Uterus (tissue), 4 donors: ENCODE measurements around the gene UBR2. TPM values are rescaled to one million over a fixed set of nuclear protein-coding genes. Genes with fewer than 3 reads are reported as not detected.

ENCODE experiments used
- DNase-seq, 2 donors: peaks; one replicate each; pipeline ENCODE4 v3.0.0-alpha.2; 2019 to 2020
- H3K27ac ChIP-seq, 2 donors: fragments of 200-600 bp; sonication (generic); 1 replicate in 1 of 2; 2 replicates in 1 of 2; pipeline ENCODE4 v1.5.1; 2016 to 2018
- H3K27me3 ChIP-seq, 2 donors: fragments of 200-600 bp; sonication (generic); one replicate each; pipeline ENCODE4 v1.5.1; 2018 to 2019; ENCODE audit warnings: control low read depth in 1 of 2
- H3K36me3 ChIP-seq, 2 donors: fragments of 200-600 bp; sonication (generic); one replicate each; pipeline ENCODE4 v1.5.1; 2019; ENCODE audit warnings: control low read depth in 1 of 2
- H3K4me1 ChIP-seq, 2 donors: fragments of 200-600 bp; sonication (generic); one replicate each; pipeline ENCODE4 v1.5.1; 2018 to 2019; ENCODE audit warnings: control low read depth in 1 of 2
- H3K4me3 ChIP-seq, 2 donors: fragments of 200-600 bp; sonication (generic); 1 replicate in 1 of 2; 2 replicates in 1 of 2; pipeline ENCODE4 v1.5.1; 2018 to 2019; ENCODE audit warnings: mild to moderate bottlenecking in 1 of 2
- H3K9me3 ChIP-seq, 2 donors: fragments of 200-600 bp; sonication (generic); one replicate each; pipeline ENCODE4 v1.5.1; 2019; ENCODE audit warnings: control low read depth in 1 of 2
- POLR2A ChIP-seq, 2 donors: fragments of 450-650 bp; IDR thresholded peaks; one replicate each; pipeline ENCODE4 v1.6.1; 2016; ENCODE audit warnings: antibody characterized with exemption in 2 of 2, mild to moderate bottlenecking in 1 of 2, moderate library complexity in 1 of 2
- intact Hi-C: fragments of 100-400 bp; cut with DNase I; formaldehyde crosslinking; loops from one replicate; pipeline ENCODE4 v1.15.1; 2023; ENCODE audit warnings: low total_unique reads
- total RNA-seq, 4 donors: library from RNA; depleted of rRNA in 3 of 4; stranded (reverse); fragments of >200 nt in 3 of 4; gene quantifications; one replicate each; pipeline versions ENCODE4 v1.1.0 to v1.2.4, GENCODE V29; 2014 to 2023
- TF ChIP-seq, protein P1 (sequence below), 4 experiments: fragments of 200-600 bp in 2 of 4; fragments of 450-650 bp in 2 of 4; sonication (generic) in 2 of 4; IDR thresholded peaks; one replicate each; pipeline ENCODE4 v1.5.1; 2016 to 2019; ENCODE audit warnings: antibody characterized with exemption in 4 of 4, mild to moderate bottlenecking in 2 of 4, moderate library complexity in 1 of 4
- donor health status: DM: yes; HTN: yes; CAD: no.

Gene UBR2
- total RNA-seq, 4 donors from 2014 or later, result 13.2 to 44.2 (median 29.5) TPM

- Histone ChIP-seq H3K27me3 (no peaks in the 10 kb centered on the region), H3K4me1 (no peaks in the 10 kb centered on the region), H3K4me3 (no peak overlapping the region), H3K9me3 (no peaks in the 10 kb centered on the region), H3K36me3 (no peaks in the 10 kb centered on the region), H3K27ac (no peak overlapping the region)
- intact Hi-C loops, result no loop called here
- TF ChIP-seq POLR2A (IDR thresholded peaks at IDR 0.05), result no peak
- TF ChIP-seq, protein P1, sequence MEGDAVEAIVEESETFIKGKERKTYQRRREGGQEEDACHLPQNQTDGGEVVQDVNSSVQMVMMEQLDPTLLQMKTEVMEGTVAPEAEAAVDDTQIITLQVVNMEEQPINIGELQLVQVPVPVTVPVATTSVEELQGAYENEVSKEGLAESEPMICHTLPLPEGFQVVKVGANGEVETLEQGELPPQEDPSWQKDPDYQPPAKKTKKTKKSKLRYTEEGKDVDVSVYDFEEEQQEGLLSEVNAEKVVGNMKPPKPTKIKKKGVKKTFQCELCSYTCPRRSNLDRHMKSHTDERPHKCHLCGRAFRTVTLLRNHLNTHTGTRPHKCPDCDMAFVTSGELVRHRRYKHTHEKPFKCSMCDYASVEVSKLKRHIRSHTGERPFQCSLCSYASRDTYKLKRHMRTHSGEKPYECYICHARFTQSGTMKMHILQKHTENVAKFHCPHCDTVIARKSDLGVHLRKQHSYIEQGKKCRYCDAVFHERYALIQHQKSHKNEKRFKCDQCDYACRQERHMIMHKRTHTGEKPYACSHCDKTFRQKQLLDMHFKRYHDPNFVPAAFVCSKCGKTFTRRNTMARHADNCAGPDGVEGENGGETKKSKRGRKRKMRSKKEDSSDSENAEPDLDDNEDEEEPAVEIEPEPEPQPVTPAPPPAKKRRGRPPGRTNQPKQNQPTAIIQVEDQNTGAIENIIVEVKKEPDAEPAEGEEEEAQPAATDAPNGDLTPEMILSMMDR (IDR thresholded peaks at IDR 0.05), result no peak
- no peak for DNase-seq
These were observed 40.7 kb upstream of the UBR2 start for GRCh38 chr6:42522942-42523814.

DNA sequence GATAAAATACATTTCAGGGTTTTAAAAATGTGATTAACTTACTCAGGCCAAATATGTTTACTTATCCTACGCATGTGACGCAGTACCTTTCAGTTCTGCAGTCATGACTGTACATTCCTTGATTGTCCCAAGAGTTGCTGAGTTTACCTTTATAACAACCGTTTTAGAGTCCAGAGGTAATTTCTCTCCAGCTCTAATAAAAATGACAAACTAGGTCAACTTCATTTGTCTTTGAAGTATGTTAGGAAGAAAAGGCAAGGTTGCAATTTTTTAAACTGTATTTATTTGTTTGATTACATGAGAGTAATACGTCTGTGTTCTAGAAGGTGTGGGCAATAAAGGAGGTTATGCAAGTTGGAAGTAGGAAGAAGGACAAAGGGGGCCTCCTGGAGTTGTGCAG lies 38.6 kb upstream of the UBR2 start:
- Histone ChIP-seq H3K4me1 (no peaks in the 10 kb centered on the region), H3K27ac (no peak overlapping the region), H3K27me3 (no peaks in the 10 kb centered on the region), H3K9me3 (no peaks in the 10 kb centered on the region), H3K4me3 (no peak overlapping the region), H3K36me3 (no peaks in the 10 kb centered on the region)
- TF ChIP-seq, protein P1 (IDR thresholded peaks at IDR 0.05), result no peak
- no peak for TF ChIP-seq POLR2A (IDR thresholded peaks at IDR 0.05)
- DNase-seq, result no peak
- intact Hi-C loops, result no loop called here

GRCh38 chr6:42526616-42527015 lies 37.2 kb upstream of the UBR2 start:
- no peak for TF ChIP-seq POLR2A (IDR thresholded peaks at IDR 0.05)
- TF ChIP-seq, protein P1 (IDR thresholded peaks at IDR 0.05), result no peak
- Histone ChIP-seq H3K4me1 (no peaks in the 10 kb centered on the region), H3K27ac (no peak overlapping the region), H3K9me3 (no peaks in the 10 kb centered on the region), H3K36me3 (no peaks in the 10 kb centered on the region), H3K4me3 (no peak overlapping the region), H3K27me3 (no peaks in the 10 kb centered on the region)
- intact Hi-C loops, result no loop called here
- DNase-seq, result no peak

DNA sequence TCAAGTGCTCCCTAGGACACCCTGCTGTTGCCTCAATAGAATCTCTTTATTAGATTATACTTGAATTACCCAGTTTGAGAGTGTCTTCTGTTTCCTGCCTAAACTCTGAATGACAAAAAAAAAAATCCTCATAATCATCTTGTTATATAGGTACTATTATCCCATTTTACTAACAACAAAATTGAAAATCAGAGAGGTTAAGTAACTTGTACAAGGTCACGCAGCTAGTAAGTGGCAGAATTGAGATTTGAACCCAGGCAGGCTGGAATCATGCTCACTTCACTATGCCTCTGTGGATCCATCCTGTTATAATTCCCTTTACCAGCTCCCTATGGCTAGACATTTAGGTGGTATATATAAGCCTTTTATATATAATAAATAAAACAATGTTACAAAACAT lies 36.6 kb upstream of the UBR2 start:
- H3K27ac ChIP-seq, result no peak overlapping the region
- H3K27me3 ChIP-seq, result no peaks in the 10 kb centered on the region
- intact Hi-C loops, result no loop called here
- H3K36me3 ChIP-seq, result no peaks in the 10 kb centered on the region
- DNase-seq, result no peak
- no peaks in the 10 kb centered on the region for H3K4me1 ChIP-seq
- H3K9me3 ChIP-seq, result no peaks in the 10 kb centered on the region
- H3K4me3 ChIP-seq, result no peak overlapping the region
- TF ChIP-seq, protein P1 (IDR thresholded peaks at IDR 0.05), result no peak
- no peak for TF ChIP-seq POLR2A (IDR thresholded peaks at IDR 0.05)

DNA sequence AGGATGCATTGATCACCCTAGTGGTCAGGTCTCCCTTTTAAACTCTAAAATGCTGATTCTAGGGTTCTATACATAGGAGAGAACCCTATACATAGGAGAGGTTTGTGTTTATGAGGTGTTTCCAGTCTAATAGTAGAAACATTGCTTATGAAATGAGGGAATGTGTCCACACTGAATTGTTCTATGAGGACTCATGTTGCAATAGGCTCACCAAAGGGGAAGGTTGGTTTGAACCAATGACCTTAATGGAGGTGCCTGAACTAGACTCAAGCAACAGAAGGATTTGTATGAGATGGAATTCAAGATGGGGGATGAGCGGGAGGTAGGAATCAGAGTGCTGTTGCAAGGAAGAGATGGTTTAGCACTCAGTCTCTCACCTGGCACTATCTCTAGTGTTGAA lies 33.5 kb upstream of the UBR2 start:
- intact Hi-C loops, result no loop called here
- TF ChIP-seq, protein P1 (IDR thresholded peaks at IDR 0.05), result no peak
- no peak for TF ChIP-seq POLR2A (IDR thresholded peaks at IDR 0.05)
- H3K9me3 ChIP-seq, result no peaks in the 10 kb centered on the region
- H3K27ac ChIP-seq, result no peak overlapping the region
- no peaks in the 10 kb centered on the region for H3K27me3 ChIP-seq
- no peak for DNase-seq
- H3K4me3 ChIP-seq, result no peak overlapping the region
- no peaks in the 10 kb centered on the region for H3K36me3 ChIP-seq
- H3K4me1 ChIP-seq, result no peaks in the 10 kb centered on the region
